Peyer's patch (tissue), 4 donors: ENCODE results near the gene CFAP221. TPM values are rescaled to one million over a fixed set of nuclear protein-coding genes. Genes with fewer than 3 reads are reported as not detected.
"Not testable (repeated sequence)": the region's sequence is repeated elsewhere in the genome, so short reads cannot be mapped to it uniquely, and the experiment has no call there.

Experiments
- DNase-seq, 3 donors: peaks; one replicate each; pipeline ENCODE4 v3.0.0-alpha.2; 2017 to 2019
- H3K27ac ChIP-seq, 4 donors: fragments of 200-600 bp; sonication (generic); one replicate each; pipeline ENCODE4 v1.5.1; 2016 to 2019
- H3K27me3 ChIP-seq, 2 donors: fragments of 200-600 bp; sonication (generic); one replicate each; pipeline ENCODE4 v1.5.1; 2019
- H3K36me3 ChIP-seq, 3 donors: fragments of 200-600 bp; sonication (generic); one replicate each; pipeline ENCODE4 v1.5.1; 2016 to 2019
- H3K4me1 ChIP-seq, 4 donors: fragments of 200-600 bp; sonication (generic); one replicate each; pipeline ENCODE4 v1.5.1; 2016 to 2019
- H3K4me3 ChIP-seq, 4 donors: fragments of 200-600 bp; sonication (generic); 1 replicate in 3 of 4; 2 replicates in 1 of 4; pipeline ENCODE4 v1.5.1; 2016 to 2019; ENCODE audit warnings: mild to moderate bottlenecking in 1 of 4
- H3K9me3 ChIP-seq, 4 donors: fragments of 200-600 bp; sonication (generic); one replicate each; pipeline ENCODE4 v1.5.1; 2016 to 2019; ENCODE audit warnings: mild to moderate bottlenecking in 1 of 4
- CTCF ChIP-seq, 6 experiments: fragments of 450-650 bp in 4 of 6; fragments of 200-600 bp in 2 of 6; sonication (generic) in 1 of 6; IDR thresholded peaks; one replicate each; pipeline ENCODE4 v1.5.1; 2017 to 2019; ENCODE audit warnings: antibody characterized with exemption in 6 of 6, mild to moderate bottlenecking in 3 of 6, moderate library complexity in 1 of 6
- POLR2A ChIP-seq, 2 donors: fragments of 450-650 bp; IDR thresholded peaks; one replicate each; pipeline ENCODE4 v1.5.1; 2017; ENCODE audit warnings: antibody characterized with exemption in 2 of 2, mild to moderate bottlenecking in 2 of 2, moderate library complexity in 2 of 2
- total RNA-seq, 4 donors: library from RNA; depleted of rRNA; stranded (reverse); fragments of >200 nt; gene quantifications; one replicate each; pipeline ENCODE4 v1.1.0, GENCODE V29; 2016

CFAP221 gene
- total RNA-seq, 4 donors from 2014 or later = 2.8 to 6.6 (median 3.6) TPM

GRCh38 chr2:119609337-119609736 lies 65.1 kb downstream of the CFAP221 start:
- no peaks in the 10 kb centered on the region for H3K4me1 ChIP-seq
- no peak for DNase-seq
- TF ChIP-seq POLR2A (IDR thresholded peaks at IDR 0.05) (no peak), CTCF (IDR thresholded peaks at IDR 0.05) (no peak)
- H3K4me3 ChIP-seq = no peak overlapping the region
- no peak overlapping the region for H3K27ac ChIP-seq
- H3K27me3 ChIP-seq = no peaks in the 10 kb centered on the region
- no peaks in the 10 kb centered on the region for H3K36me3 ChIP-seq
- peaks cover 0 to 8% (median 4%) of the 10 kb centered on the region in 4 donors for H3K9me3 ChIP-seq

DNA sequence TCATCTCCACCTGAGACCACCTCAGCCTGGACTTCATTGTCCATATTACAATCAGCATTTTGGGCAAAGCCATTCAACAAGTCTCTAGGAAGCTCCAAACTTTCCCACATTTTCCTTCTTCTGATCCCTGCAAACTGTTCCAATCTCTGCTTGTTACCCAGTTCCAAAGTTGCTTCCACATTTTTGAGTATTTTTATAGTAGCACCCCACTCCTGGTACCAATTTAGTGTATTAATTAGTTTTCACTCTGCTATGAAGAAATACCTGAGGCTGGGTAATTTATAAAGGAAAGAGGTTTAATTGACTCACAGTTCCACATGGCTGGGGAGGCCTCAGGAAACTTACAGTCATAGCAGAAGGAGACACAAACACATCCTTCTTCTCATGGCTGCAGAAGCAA lies 69.9 kb downstream of the CFAP221 start:
- not testable (repeated sequence) for DNase-seq, H3K27me3 ChIP-seq, H3K4me3 ChIP-seq, H3K36me3 ChIP-seq, H3K27ac ChIP-seq, H3K4me1 ChIP-seq
- H3K9me3 ChIP-seq = peaks cover 0 to 11% (median 4%) of the 10 kb centered on the region in 4 donors

- no peaks in the 10 kb centered on the region for H3K36me3 ChIP-seq
- DNase-seq = no peak
- H3K27me3 ChIP-seq = no peaks in the 10 kb centered on the region
- no peak for TF ChIP-seq CTCF (IDR thresholded peaks at IDR 0.05)
- TF ChIP-seq POLR2A (IDR thresholded peaks at IDR 0.05) = no peak
- no peaks in the 10 kb centered on the region for H3K4me1 ChIP-seq
- no peak overlapping the region for H3K27ac ChIP-seq
- H3K9me3 ChIP-seq = peaks cover 0 to 11% (median 4%) of the 10 kb centered on the region in 4 donors
- no peak overlapping the region for H3K4me3 ChIP-seq
Observed at GRCh38 chr2:119616421-119616820, 72.2 kb downstream of the CFAP221 start.

DNA sequence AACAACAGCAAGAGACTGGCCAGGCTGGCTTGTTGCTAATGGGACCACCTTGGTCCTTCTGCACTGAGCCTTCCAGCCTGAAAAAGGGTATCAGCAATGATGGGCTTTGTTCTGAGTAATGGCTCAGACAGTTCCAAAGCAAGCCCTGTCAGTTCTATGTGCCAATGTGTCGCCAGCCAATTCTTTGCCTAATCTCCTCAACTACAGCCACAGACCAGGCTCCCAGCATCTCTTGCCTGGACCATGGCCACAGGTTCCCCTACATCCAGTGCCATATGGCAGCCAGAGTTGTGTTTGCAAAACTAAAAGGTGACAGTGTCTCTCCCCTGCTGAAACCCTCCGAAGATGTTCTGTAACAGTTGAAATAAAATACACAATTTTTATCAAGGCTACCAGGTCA lies 73.2 kb downstream of the CFAP221 start:
- H3K4me3 ChIP-seq = no peak overlapping the region
- H3K4me1 ChIP-seq = no peaks in the 10 kb centered on the region
- H3K9me3 ChIP-seq = peaks cover 0 to 11% (median 4%) of the 10 kb centered on the region in 4 donors
- TF ChIP-seq CTCF (IDR thresholded peaks at IDR 0.05) (no peak), POLR2A (IDR thresholded peaks at IDR 0.05) (no peak)
- no peaks in the 10 kb centered on the region for H3K27me3 ChIP-seq
- H3K27ac ChIP-seq = no peak overlapping the region
- no peaks in the 10 kb centered on the region for H3K36me3 ChIP-seq
- no peak for DNase-seq

GRCh38 chr2:119618725-119619124 lies 74.5 kb downstream of the CFAP221 start:
- H3K36me3 ChIP-seq, H3K4me3 ChIP-seq, H3K9me3 ChIP-seq, DNase-seq, H3K27ac ChIP-seq, H3K4me1 ChIP-seq, H3K27me3 ChIP-seq: not testable (repeated sequence)

GRCh38 chr2:119625226-119625625 lies 81.0 kb downstream of the CFAP221 start:
- no peak for DNase-seq
- Histone ChIP-seq H3K27me3 (no peaks in the 10 kb centered on the region), H3K4me1 (no peaks in the 10 kb centered on the region), H3K4me3 (no peak overlapping the region), H3K36me3 (no peaks in the 10 kb centered on the region), H3K27ac (no peak overlapping the region), H3K9me3 (no peaks in the 10 kb centered on the region)
- no peak for TF ChIP-seq CTCF (IDR thresholded peaks at IDR 0.05)
- no peak for TF ChIP-seq POLR2A (IDR thresholded peaks at IDR 0.05)

DNA sequence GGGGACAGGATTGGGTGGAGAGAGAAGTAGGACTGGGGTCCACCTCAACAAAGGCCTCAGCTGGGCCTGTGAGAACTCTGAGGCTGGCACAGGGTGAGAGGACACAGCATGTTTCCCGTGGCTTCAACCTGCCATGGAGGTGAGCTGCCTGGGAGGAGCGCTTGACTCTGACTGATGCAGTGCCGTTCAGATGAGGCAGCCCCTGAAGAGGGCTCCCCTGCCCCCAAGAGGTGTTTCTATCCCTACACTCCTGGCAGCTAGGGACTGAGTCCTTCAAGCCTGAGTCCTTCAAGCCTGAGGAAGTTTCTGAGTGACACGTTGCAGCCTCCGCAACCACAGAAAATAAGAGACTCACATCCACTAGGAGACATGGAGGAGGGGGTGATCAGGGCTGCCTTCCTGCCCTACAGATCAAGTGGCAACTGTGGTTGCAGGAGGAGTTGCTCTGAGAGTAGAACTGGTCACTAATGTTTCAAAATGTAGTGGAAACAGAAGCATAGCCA lies 85.1 kb downstream of the CFAP221 start:
- Histone ChIP-seq H3K27me3 (no peaks in the 10 kb centered on the region), H3K27ac (no peak overlapping the region), H3K36me3 (no peaks in the 10 kb centered on the region), H3K4me3 (no peak overlapping the region), H3K4me1 (no peaks in the 10 kb centered on the region), H3K9me3 (no peaks in the 10 kb centered on the region)
- no peak for TF ChIP-seq POLR2A (IDR thresholded peaks at IDR 0.05)
- no peak for TF ChIP-seq CTCF (IDR thresholded peaks at IDR 0.05)
- no peak for DNase-seq
